ENCODE measurements around the gene ELAC1.

The ELAC1 gene

DNA sequence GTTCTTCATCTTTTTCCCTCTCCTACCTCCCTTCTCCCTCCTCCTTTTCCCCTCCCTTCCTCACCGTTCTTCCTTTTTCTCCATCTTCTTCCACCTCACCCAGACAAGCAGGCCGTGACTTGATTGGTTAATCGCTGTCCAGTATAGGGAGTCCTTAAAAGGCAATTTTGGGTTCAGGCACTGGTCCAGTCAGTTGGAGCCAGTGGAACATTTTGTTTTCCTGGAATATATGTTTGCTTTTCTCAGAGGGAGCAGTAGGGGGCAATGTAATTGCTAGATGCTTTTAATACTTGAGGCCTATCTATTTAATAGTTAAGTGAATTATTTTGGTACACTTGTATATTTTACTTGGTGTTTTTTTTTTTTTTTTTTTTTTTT lies 15.0 kb downstream of the ELAC1 start:
- no peak overlapping the region for H3K9ac ChIP-seq (ENCODE audit: low read length)
- H3K27me3 ChIP-seq (ENCODE audit: low read depth, low read length): no peaks in the 10 kb centered on the region
- H3K79me2 ChIP-seq (ENCODE audit: low read length): no peaks in the 10 kb centered on the region
- H3K4me2 ChIP-seq (ENCODE audit: low read length): no peak overlapping the region
- TF ChIP-seq EZH2phosphoT487 (IDR thresholded peaks at IDR 0.05; ENCODE audit: low read depth): no peak
- TF ChIP-seq, protein P1, sequence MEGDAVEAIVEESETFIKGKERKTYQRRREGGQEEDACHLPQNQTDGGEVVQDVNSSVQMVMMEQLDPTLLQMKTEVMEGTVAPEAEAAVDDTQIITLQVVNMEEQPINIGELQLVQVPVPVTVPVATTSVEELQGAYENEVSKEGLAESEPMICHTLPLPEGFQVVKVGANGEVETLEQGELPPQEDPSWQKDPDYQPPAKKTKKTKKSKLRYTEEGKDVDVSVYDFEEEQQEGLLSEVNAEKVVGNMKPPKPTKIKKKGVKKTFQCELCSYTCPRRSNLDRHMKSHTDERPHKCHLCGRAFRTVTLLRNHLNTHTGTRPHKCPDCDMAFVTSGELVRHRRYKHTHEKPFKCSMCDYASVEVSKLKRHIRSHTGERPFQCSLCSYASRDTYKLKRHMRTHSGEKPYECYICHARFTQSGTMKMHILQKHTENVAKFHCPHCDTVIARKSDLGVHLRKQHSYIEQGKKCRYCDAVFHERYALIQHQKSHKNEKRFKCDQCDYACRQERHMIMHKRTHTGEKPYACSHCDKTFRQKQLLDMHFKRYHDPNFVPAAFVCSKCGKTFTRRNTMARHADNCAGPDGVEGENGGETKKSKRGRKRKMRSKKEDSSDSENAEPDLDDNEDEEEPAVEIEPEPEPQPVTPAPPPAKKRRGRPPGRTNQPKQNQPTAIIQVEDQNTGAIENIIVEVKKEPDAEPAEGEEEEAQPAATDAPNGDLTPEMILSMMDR (IDR thresholded peaks at IDR 0.05; ENCODE audit: low read depth, low read length): peak; percentile 37; the same call in 1 of the 2 replicates
- H3K9me3 ChIP-seq (ENCODE audit: insufficient read depth, low read length): no peaks in the 10 kb centered on the region
- H2AFZ ChIP-seq (ENCODE audit: low read depth, low read length): no peak overlapping the region
- no peak overlapping the region for H3K4me3 ChIP-seq (ENCODE audit: low read length)
- no peak overlapping the region for H3K27ac ChIP-seq (ENCODE audit: low read length)
- no peaks in the 10 kb centered on the region for H3K4me1 ChIP-seq (ENCODE audit: low read length)
- peaks cover 47% of the 10 kb centered on the region for H3K36me3 ChIP-seq (replicated peaks; ENCODE audit: low read depth, low read length)
- peaks cover 3% of the 10 kb centered on the region; the same call in 1 of the 2 replicates for H4K20me1 ChIP-seq (ENCODE audit: insufficient read depth, low read length)

DNA sequence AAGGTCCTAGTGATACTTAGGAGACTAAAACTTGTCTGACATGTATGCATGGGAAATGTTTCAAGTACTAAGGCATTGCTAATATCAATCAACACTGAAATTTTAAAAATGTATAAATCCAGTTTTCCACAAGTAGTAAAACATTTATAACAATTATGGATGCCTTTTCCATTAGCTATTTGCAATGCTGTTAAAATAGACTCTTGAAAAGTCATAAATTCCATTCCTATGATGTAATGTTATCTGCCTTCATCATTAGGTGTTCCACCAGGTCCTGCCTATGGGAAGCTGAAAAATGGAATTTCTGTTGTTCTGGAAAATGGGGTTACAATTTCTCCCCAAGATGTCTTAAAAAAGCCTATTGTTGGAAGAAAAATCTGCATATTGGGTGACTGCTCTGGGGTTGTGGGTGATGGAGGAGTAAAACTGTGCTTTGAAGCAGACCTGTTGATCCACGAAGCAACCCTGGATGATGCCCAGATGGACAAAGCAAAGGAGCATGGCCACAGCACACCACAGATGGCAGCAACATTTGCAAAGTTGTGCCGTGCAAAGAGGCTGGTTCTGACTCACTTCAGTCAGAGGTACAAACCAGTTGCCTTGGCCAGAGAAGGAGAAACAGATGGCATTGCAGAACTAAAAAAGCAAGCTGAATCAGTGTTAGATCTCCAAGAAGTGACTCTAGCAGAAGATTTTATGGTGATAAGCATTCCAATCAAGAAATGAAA lies 18.7 kb downstream of the ELAC1 start:
- H2AFZ ChIP-seq (ENCODE audit: low read depth, low read length): no peak overlapping the region
- H3K4me1 ChIP-seq (ENCODE audit: low read length): no peaks in the 10 kb centered on the region
- no peak overlapping the region for H3K4me3 ChIP-seq (ENCODE audit: low read length)
- H3K27ac ChIP-seq (ENCODE audit: low read length): no peak overlapping the region
- H3K79me2 ChIP-seq (ENCODE audit: low read length): no peaks in the 10 kb centered on the region
- H3K9ac ChIP-seq (ENCODE audit: low read length): no peak overlapping the region
- no peaks in the 10 kb centered on the region for H3K27me3 ChIP-seq (ENCODE audit: low read depth, low read length)
- no peak overlapping the region for H3K4me2 ChIP-seq (ENCODE audit: low read length)
- peaks cover 33% of the 10 kb centered on the region for H3K36me3 ChIP-seq (replicated peaks; ENCODE audit: low read depth, low read length)
- TF ChIP-seq, protein P1 (IDR thresholded peaks at IDR 0.05; ENCODE audit: low read depth, low read length): no peak
- TF ChIP-seq EZH2phosphoT487 (IDR thresholded peaks at IDR 0.05; ENCODE audit: low read depth): no peak
- no peaks in the 10 kb centered on the region for H3K9me3 ChIP-seq (ENCODE audit: insufficient read depth, low read length)
- peaks cover 3% of the 10 kb centered on the region; the same call in 1 of the 2 replicates for H4K20me1 ChIP-seq (ENCODE audit: insufficient read depth, low read length)

DNA sequence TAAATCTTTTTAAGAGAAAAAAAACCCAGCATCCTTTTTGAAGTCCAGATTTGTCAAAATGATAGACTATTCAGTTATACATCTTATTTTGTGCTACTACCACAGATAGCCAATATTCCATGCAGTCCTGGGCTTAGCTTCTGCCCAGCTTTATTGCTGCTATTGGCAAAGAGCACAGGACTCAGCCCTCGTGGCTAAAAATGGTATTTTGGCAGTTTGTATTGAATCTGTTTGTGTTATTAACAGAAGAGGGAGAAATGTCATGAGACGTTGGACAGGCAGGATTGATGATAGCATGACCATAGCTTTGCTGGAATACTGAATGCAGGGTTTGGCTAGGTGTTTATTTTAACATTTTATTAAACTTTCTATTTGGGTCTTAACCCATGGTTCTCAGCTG lies 19.4 kb downstream of the ELAC1 start:
- Histone ChIP-seq H3K27ac (ENCODE audit: low read length) (no peak overlapping the region), H2AFZ (ENCODE audit: low read depth, low read length) (no peak overlapping the region), H3K79me2 (ENCODE audit: low read length) (no peaks in the 10 kb centered on the region), H3K4me1 (ENCODE audit: low read length) (no peaks in the 10 kb centered on the region), H3K9ac (ENCODE audit: low read length) (no peak overlapping the region), H3K36me3 (replicated peaks; ENCODE audit: low read depth, low read length) (peaks cover 31% of the 10 kb centered on the region), H4K20me1 (ENCODE audit: insufficient read depth, low read length) (peaks cover 3% of the 10 kb centered on the region; the same call in 1 of the 2 replicates), H3K9me3 (ENCODE audit: insufficient read depth, low read length) (no peaks in the 10 kb centered on the region), H3K27me3 (ENCODE audit: low read depth, low read length) (no peaks in the 10 kb centered on the region), H3K4me3 (ENCODE audit: low read length) (no peak overlapping the region), H3K4me2 (ENCODE audit: low read length) (no peak overlapping the region)
- no peak for TF ChIP-seq EZH2phosphoT487 (IDR thresholded peaks at IDR 0.05; ENCODE audit: low read depth)
- TF ChIP-seq, protein P1 (IDR thresholded peaks at IDR 0.05; ENCODE audit: low read depth, low read length): no peak

DNA sequence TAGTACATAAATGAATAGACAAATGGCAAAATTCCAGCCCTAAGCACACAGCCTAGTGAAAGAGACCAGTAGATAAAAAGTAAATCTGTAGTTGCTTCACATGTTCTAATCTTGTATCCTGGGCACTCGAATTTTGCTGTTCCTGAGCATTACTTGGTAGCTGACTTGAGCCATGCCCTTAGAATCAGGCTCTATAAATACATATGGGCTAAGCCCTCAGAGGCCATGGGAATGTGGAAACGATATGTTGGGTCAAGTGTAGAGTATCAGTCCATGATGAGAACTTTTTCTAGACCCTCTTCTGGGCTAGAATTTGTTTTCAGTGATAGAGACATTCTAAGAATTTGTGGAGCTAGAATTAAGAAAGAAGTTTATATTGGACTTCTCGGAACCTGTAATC lies 21.9 kb downstream of the ELAC1 start:
- no peak overlapping the region for H3K4me3 ChIP-seq (ENCODE audit: low read length)
- TF ChIP-seq EZH2phosphoT487 (IDR thresholded peaks at IDR 0.05; ENCODE audit: low read depth): no peak
- TF ChIP-seq, protein P1 (IDR thresholded peaks at IDR 0.05; ENCODE audit: low read depth, low read length): no peak
- H3K27ac ChIP-seq (ENCODE audit: low read length): no peak overlapping the region
- peaks cover 21% of the 10 kb centered on the region for H3K36me3 ChIP-seq (replicated peaks; ENCODE audit: low read depth, low read length)
- no peaks in the 10 kb centered on the region for H3K9me3 ChIP-seq (ENCODE audit: insufficient read depth, low read length)
- no peak overlapping the region for H3K9ac ChIP-seq (ENCODE audit: low read length)
- H2AFZ ChIP-seq (ENCODE audit: low read depth, low read length): no peak overlapping the region
- H3K27me3 ChIP-seq (ENCODE audit: low read depth, low read length): no peaks in the 10 kb centered on the region
- no peak overlapping the region for H3K4me2 ChIP-seq (ENCODE audit: low read length)
- H4K20me1 ChIP-seq (ENCODE audit: insufficient read depth, low read length): peaks cover 3% of the 10 kb centered on the region; the same call in 1 of the 2 replicates
- no peaks in the 10 kb centered on the region for H3K4me1 ChIP-seq (ENCODE audit: low read length)
- no peaks in the 10 kb centered on the region for H3K79me2 ChIP-seq (ENCODE audit: low read length)
